HG02884 (cell line): ENCODE measurements around the gene PPP2R2C.

ENCODE experiments used
- ATAC-seq: cut with Tn5 transposase; IDR thresholded peaks from one replicate; pipeline ENCODE4 v1.9.1; 2021; ENCODE audit warnings: mild to moderate bottlenecking, moderate library complexity; ENCODE audit not compliant: unreplicated experiment

The PPP2R2C gene

GRCh38 chr4:6347511-6348045 lies 124.8 kb downstream of the PPP2R2C start:
- no peak for ATAC-seq

GRCh38 chr4:6346373-6347110 lies 125.9 kb downstream of the PPP2R2C start:
- ATAC-seq, result no peak

- ATAC-seq, result no peak
Observed at GRCh38 chr4:6345866-6346265, 126.5 kb downstream of the PPP2R2C start.

- ATAC-seq, result no peak
Observed at GRCh38 chr4:6345096-6345830, 127.2 kb downstream of the PPP2R2C start.

GRCh38 chr4:6343939-6344408 lies 128.4 kb downstream of the PPP2R2C start:
- ATAC-seq, result no peak

- ATAC-seq, result no peak
Observed at GRCh38 chr4:6342530-6343293, 129.7 kb downstream of the PPP2R2C start.

- ATAC-seq, result no peak
Observed at GRCh38 chr4:6341696-6342095, 130.7 kb downstream of the PPP2R2C start.

GRCh38 chr4:6340446-6341015 lies 131.9 kb downstream of the PPP2R2C start:
- no peak for ATAC-seq

- no peak for ATAC-seq
Observed at GRCh38 chr4:6339818-6340445, 132.5 kb downstream of the PPP2R2C start.

GRCh38 chr4:6338951-6339817 lies 133.2 kb downstream of the PPP2R2C start:
- ATAC-seq, result no peak

- ATAC-seq, result no peak
Observed at GRCh38 chr4:6338175-6338950, 134.1 kb downstream of the PPP2R2C start.

- ATAC-seq, result no peak
Observed at GRCh38 chr4:6337331-6337935, 135.0 kb downstream of the PPP2R2C start.

- no peak for ATAC-seq
Observed at GRCh38 chr4:6336166-6336565, 136.2 kb downstream of the PPP2R2C start.

GRCh38 chr4:6335040-6335590 lies 137.3 kb downstream of the PPP2R2C start:
- no peak for ATAC-seq

- ATAC-seq, result no peak
Observed at GRCh38 chr4:6334203-6334887, 138.1 kb downstream of the PPP2R2C start.

- no peak for ATAC-seq
Observed at GRCh38 chr4:6333301-6334202, 138.9 kb downstream of the PPP2R2C start.
